ENCODE measurements around the gene DOCK9. TPM values are rescaled to one million over a fixed set of nuclear protein-coding genes. Genes with fewer than 3 reads are reported as not detected.

DOCK9 gene
- total RNA-seq, 1 donor from 2014 or later, result 21.0 TPM

DNA sequence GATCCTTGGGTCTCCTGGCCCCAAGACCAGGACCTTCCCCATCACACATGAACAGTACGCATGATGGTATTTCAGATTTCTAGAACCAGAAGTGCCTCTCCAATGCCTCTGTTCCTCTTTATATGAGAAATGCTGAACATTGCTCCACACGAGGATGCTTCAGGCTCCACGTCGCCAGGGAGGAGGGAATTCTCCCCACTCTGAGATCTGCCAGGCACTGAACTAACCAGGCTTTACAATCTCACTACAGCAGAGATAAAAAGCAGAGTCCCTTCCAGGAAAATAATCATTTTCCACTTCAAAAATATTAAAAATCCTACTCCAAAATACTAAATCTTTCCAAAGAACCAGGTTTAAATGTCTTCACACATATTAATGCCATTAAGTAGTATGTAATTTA, 10.4 kb downstream of the DOCK9 start:
- no peak for TF ChIP-seq CTCF (IDR thresholded peaks at IDR 0.05; ENCODE audit: unreplicated experiment)
- no peak for DNase-seq (ENCODE audit: low spot score in 2 of 2, unreplicated experiment in 2 of 2)
- Mint-ChIP-seq H3K36me3 (no peaks in the 10 kb centered on the region), H3K9me3 (no peaks in the 10 kb centered on the region), H3K4me1 (peaks cover 16% of the 10 kb centered on the region), H3K27me3 (ENCODE audit: low read depth) (no peaks in the 10 kb centered on the region), H3K27ac (no peak overlapping the region), H3K4me3 (no peak overlapping the region)

GRCh38 chr13:98966019-98966418, 11.8 kb downstream of the DOCK9 start:
- Mint-ChIP-seq H3K4me3 (no peak overlapping the region), H3K36me3 (no peaks in the 10 kb centered on the region), H3K27me3 (ENCODE audit: low read depth) (no peaks in the 10 kb centered on the region), H3K27ac (no peak overlapping the region), H3K9me3 (no peaks in the 10 kb centered on the region), H3K4me1 (peaks cover 5% of the 10 kb centered on the region)
- DNase-seq (ENCODE audit: low spot score in 2 of 2, unreplicated experiment in 2 of 2), result no peak
- no peak for TF ChIP-seq CTCF (IDR thresholded peaks at IDR 0.05; ENCODE audit: unreplicated experiment)

- Mint-ChIP-seq H3K27me3 (ENCODE audit: low read depth) (no peaks in the 10 kb centered on the region), H3K9me3 (no peaks in the 10 kb centered on the region), H3K4me3 (no peak overlapping the region), H3K4me1 (peaks cover 7% of the 10 kb centered on the region), H3K36me3 (no peaks in the 10 kb centered on the region), H3K27ac (no peak overlapping the region)
- no peak for TF ChIP-seq CTCF (IDR thresholded peaks at IDR 0.05; ENCODE audit: unreplicated experiment)
- DNase-seq (ENCODE audit: low spot score in 2 of 2, unreplicated experiment in 2 of 2), result no peak
Observed at GRCh38 chr13:98965325-98965724, 12.5 kb downstream of the DOCK9 start.

GRCh38 chr13:98963917-98964316, 13.9 kb downstream of the DOCK9 start:
- H3K4me3 Mint-ChIP-seq, result no peak overlapping the region
- H3K4me1 Mint-ChIP-seq, result peaks cover 7% of the 10 kb centered on the region
- H3K27ac Mint-ChIP-seq, result no peak overlapping the region
- TF ChIP-seq CTCF (IDR thresholded peaks at IDR 0.05; ENCODE audit: unreplicated experiment), result no peak
- no peaks in the 10 kb centered on the region for H3K27me3 Mint-ChIP-seq (ENCODE audit: low read depth)
- H3K36me3 Mint-ChIP-seq, result no peaks in the 10 kb centered on the region
- no peak for DNase-seq (ENCODE audit: low spot score in 2 of 2, unreplicated experiment in 2 of 2)
- H3K9me3 Mint-ChIP-seq, result no peaks in the 10 kb centered on the region

DNA sequence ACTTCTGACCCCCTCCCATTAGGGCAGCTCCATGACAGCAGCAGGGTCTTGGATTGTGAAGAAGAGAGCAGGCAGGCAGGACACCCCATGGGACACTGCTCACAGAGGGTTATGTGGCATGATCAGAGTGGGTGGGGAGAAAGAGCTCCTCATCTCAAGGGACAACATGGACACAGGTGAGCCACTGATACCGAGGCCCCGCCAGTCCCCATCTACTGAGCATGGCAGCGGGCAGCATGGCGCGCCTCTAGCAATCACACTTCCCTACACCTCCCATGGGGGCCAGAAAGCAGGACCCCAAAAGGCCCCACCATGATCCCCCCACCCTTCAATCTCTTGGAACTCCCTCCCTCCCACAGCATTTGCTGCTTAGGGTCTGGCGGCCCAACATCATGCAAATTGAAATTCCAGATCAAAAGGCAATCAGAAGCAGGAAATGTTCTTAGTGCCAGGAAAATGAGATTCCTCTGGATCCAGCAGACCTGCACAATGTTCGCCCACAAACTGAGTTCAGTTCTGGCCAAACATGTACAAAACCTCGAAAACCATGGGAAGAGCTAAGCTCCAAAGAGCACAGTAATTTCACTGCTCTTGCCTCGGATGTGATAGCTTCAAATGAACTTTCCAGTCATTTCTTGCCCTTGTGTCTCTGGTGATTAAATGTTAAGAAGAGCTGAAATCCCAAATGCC, 14.8 kb downstream of the DOCK9 start:
- Mint-ChIP-seq H3K4me3 (no peak overlapping the region), H3K9me3 (no peaks in the 10 kb centered on the region)
- TF ChIP-seq CTCF (IDR thresholded peaks at IDR 0.05; ENCODE audit: unreplicated experiment), result no peak

More for the DNA sequence above, 14.8 kb downstream of the DOCK9 start:
- Mint-ChIP-seq H3K4me1 (peaks cover 7% of the 10 kb centered on the region), H3K36me3 (no peaks in the 10 kb centered on the region), H3K27ac (no peak overlapping the region), H3K27me3 (ENCODE audit: low read depth) (no peaks in the 10 kb centered on the region)
- no peak for DNase-seq (ENCODE audit: low spot score in 2 of 2, unreplicated experiment in 2 of 2)

All from mesothelial cell of epicardium (in vitro differentiated cells).